ENCODE measurements around the gene TMEM44. TPM values are rescaled to one million over a fixed set of nuclear protein-coding genes. Genes with fewer than 3 reads are reported as not detected.

TMEM44 gene
- total RNA-seq, 1 experiment from 2014 or later, result 13.7 TPM

GRCh38 chr3:194673761-194674160 is 40.5 kb upstream of the TMEM44 start (continued):
- TF ChIP-seq ZNF263 (CRISPR knock-in tag; IDR thresholded peaks at IDR 0.05; ENCODE audit: low read depth) (no peak), GABPB1 (CRISPR knock-in tag; IDR thresholded peaks at IDR 0.05) (no peak), EMX1 (CRISPR knock-in tag; IDR thresholded peaks at IDR 0.05) (no peak)

- no peak for ATAC-seq
- POLR2A ChIA-PET, result interaction anchor here (0.8 to 1.8 kb wide), 2 partner anchors 10 to 500 kb away, joined by 3 to 5 read pairs; no protein-coding TSS in a partner anchor
- H3K9me3 Mint-ChIP-seq, result no peaks in the 10 kb centered on the region
Observed at GRCh38 chr3:194672876-194673275, 39.7 kb upstream of the TMEM44 start.

GRCh38 chr3:194671900-194672808 is 38.9 kb upstream of the TMEM44 start, which contains the start of gene LSG1:
Gene LSG1, minus strand, starts transcription at chr3:194672191. Its CDS starts 29 bp downstream, at chr3:194672162.
- DNase-seq (ENCODE audit: low spot score) (peak; percentile 87), ATAC-seq (peak; percentile 98)
- Mint-ChIP-seq H3K4me1 (peaks cover 9% of the 10 kb centered on the region), H3K27me3 (ENCODE audit: low read depth) (peaks cover 24% of the 10 kb centered on the region), H3K27ac (peak within 1 kb of the TSS; percentile 98), H3K4me3 (peak within 1 kb of the TSS; percentile 100), H3K9me3 (no peaks in the 10 kb centered on the region), H3K36me3 (peaks cover 19% of the 10 kb centered on the region)
- ChIA-PET POLR2A (interaction anchor here (0.7 to 1.8 kb wide), 5 partner anchors 11 to 1215 kb away, joined by 3 to 9 read pairs (median 3); no protein-coding TSS in a partner anchor), CTCF (interaction anchor here (0.6 to 3.9 kb wide), 42 partner anchors 10 to 599 kb away, joined by 3 to 61 read pairs (median 4); partner anchors contain the start of genes FAM43A, TMEM44 and XXYLT1)
- no peak for TF ChIP-seq STAT6 (CRISPR knock-in tag; conservative IDR thresholded peaks at IDR 0.05; ENCODE audit: low read depth)
- no peak for TF ChIP-seq ZNF138 (CRISPR knock-in tag; conservative IDR thresholded peaks at IDR 0.05)
- no peak for TF ChIP-seq ZNF532 (CRISPR knock-in tag; IDR thresholded peaks at IDR 0.05; ENCODE audit: borderline replicate concordance)
- TF ChIP-seq TP53 (CRISPR knock-in tag; IDR thresholded peaks at IDR 0.05), result no peak
- TF ChIP-seq ZNF671 (CRISPR knock-in tag; IDR thresholded peaks at IDR 0.05), result no peak
- TF ChIP-seq GABPB1 (CRISPR knock-in tag; IDR thresholded peaks at IDR 0.05), result peak; percentile 57
- peak; percentile 46; the same call in 1 of the 2 replicates for TF ChIP-seq CREB1 (CRISPR knock-in tag; IDR thresholded peaks at IDR 0.05)
- TF ChIP-seq, protein P1, sequence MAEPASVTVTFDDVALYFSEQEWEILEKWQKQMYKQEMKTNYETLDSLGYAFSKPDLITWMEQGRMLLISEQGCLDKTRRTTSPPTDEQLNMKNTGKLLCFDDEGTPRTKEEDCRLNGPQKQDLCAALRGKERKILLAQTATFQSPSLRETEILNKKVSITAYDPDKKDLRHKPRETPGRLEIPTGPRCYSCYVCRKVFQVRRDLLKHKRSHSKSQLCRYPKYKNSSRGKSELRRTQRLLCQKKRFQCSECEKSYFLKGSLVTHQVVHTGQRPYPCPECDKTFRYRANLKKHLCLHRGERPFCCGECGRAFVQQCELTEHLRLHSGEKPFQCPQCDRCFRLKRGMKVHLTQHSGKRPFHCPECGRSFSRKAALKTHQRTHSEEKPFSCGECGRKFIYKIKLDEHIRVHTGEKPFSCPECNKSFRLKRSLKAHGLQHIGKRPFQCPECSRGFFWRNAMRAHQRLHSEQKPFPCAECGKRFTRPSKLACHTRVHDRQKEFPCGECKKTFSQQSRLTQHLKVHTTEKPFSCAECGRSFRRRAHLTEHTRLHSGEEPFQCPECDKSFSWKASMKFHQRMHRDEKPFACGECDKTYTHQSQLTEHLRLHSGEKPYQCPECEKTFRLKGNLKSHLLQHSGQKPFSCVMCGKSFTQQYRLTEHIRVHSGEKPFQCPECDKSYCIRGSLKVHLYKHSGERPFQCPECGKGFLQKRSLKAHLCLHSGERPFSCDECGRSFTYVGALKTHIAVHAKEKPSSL (CRISPR knock-in tag; conservative IDR thresholded peaks at IDR 0.05), result no peak
- no peak for TF ChIP-seq ZNF396 (CRISPR knock-in tag; IDR thresholded peaks at IDR 0.05; ENCODE audit: borderline replicate concordance)
- no peak for TF ChIP-seq PRRX2 (CRISPR knock-in tag; IDR thresholded peaks at IDR 0.05)
- TF ChIP-seq, protein P2, sequence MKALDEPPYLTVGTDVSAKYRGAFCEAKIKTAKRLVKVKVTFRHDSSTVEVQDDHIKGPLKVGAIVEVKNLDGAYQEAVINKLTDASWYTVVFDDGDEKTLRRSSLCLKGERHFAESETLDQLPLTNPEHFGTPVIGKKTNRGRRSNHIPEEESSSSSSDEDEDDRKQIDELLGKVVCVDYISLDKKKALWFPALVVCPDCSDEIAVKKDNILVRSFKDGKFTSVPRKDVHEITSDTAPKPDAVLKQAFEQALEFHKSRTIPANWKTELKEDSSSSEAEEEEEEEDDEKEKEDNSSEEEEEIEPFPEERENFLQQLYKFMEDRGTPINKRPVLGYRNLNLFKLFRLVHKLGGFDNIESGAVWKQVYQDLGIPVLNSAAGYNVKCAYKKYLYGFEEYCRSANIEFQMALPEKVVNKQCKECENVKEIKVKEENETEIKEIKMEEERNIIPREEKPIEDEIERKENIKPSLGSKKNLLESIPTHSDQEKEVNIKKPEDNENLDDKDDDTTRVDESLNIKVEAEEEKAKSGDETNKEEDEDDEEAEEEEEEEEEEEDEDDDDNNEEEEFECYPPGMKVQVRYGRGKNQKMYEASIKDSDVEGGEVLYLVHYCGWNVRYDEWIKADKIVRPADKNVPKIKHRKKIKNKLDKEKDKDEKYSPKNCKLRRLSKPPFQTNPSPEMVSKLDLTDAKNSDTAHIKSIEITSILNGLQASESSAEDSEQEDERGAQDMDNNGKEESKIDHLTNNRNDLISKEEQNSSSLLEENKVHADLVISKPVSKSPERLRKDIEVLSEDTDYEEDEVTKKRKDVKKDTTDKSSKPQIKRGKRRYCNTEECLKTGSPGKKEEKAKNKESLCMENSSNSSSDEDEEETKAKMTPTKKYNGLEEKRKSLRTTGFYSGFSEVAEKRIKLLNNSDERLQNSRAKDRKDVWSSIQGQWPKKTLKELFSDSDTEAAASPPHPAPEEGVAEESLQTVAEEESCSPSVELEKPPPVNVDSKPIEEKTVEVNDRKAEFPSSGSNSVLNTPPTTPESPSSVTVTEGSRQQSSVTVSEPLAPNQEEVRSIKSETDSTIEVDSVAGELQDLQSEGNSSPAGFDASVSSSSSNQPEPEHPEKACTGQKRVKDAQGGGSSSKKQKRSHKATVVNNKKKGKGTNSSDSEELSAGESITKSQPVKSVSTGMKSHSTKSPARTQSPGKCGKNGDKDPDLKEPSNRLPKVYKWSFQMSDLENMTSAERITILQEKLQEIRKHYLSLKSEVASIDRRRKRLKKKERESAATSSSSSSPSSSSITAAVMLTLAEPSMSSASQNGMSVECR (CRISPR knock-in tag; IDR thresholded peaks at IDR 0.05; ENCODE audit: borderline replicate concordance), result peak; percentile 74; the same call in 1 of the 2 replicates
- no peak for TF ChIP-seq ZBTB21 (CRISPR knock-in tag; IDR thresholded peaks at IDR 0.05; ENCODE audit: borderline replicate concordance)
- no peak for TF ChIP-seq ZNF423 (CRISPR knock-in tag; IDR thresholded peaks at IDR 0.05)

More at GRCh38 chr3:194672876-194673275, 39.7 kb upstream of the TMEM44 start:
- DNase-seq (ENCODE audit: low spot score), result no peak
- H3K4me3 Mint-ChIP-seq, result peak overlapping the region; percentile 100
- H3K36me3 Mint-ChIP-seq, result peaks cover 16% of the 10 kb centered on the region
- peaks cover 24% of the 10 kb centered on the region for H3K27me3 Mint-ChIP-seq (ENCODE audit: low read depth)
- H3K27ac Mint-ChIP-seq, result no peak overlapping the region
- peaks cover 9% of the 10 kb centered on the region for H3K4me1 Mint-ChIP-seq
- TF ChIP-seq ZNF121 (CRISPR knock-in tag; IDR thresholded peaks at IDR 0.05) (no peak), MAX (CRISPR knock-in tag; IDR thresholded peaks at IDR 0.05) (no peak)
- CTCF ChIA-PET, result interaction anchor here (0.9 to 3.9 kb wide), 17 partner anchors 10 to 597 kb away, joined by 3 to 61 read pairs (median 6); partner anchors contain the start of genes FAM43A and TMEM44

Data from WTC11 (cell line).